NK-92 (cell line): ENCODE data around the gene GDPD3.
"Not testable (repeated sequence)": the region's sequence is repeated elsewhere in the genome, so short reads cannot be mapped to it uniquely, and the experiment has no call there.

ENCODE experiments used
- DNase-seq: peaks from one replicate; lab custom pipeline; 2025; ENCODE audit not compliant: unreplicated experiment; lab: John Stamatoyannopoulos, UW

The GDPD3 gene

DNA sequence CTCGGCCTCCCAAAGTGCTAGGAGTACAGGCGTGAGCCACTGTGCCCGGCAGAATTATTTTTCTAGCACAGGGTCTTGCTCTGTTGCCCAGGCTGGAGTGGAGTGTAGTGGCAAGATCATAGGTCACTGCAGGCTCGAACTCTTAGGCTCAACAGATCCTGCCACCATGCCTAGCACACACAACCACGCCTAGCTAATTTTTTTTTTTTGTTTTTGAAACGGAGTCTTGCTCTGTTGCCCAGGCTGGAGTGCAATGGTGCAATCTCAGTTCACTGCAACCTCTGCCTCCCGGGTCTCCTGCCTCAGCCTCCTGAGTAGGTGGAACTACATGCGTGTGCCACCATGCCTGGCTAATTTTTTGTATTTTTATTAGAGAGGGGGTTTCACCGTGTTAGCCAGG is 12.4 kb upstream of the GDPD3 start:
- not testable (repeated sequence) for DNase-seq

DNA sequence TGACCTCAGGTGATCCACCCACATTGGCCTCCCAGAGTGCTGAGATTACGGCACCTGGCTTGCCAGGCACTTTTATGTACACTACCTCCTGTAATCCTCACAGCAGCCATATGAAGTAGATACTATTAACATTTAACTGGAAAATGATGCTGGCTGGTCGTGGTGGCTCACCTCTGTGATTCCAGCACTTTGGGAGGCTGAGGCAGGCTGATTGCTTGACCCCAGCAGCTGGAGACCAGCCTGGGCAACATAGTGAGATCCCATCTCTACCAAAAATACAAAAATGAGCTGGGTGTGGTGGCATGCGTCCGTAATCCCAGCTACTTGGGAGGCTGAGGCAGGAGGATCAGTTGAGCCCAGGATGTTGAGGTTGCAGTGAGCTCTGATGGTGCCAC is 11.6 kb upstream of the GDPD3 start:
- DNase-seq: no peak

DNA sequence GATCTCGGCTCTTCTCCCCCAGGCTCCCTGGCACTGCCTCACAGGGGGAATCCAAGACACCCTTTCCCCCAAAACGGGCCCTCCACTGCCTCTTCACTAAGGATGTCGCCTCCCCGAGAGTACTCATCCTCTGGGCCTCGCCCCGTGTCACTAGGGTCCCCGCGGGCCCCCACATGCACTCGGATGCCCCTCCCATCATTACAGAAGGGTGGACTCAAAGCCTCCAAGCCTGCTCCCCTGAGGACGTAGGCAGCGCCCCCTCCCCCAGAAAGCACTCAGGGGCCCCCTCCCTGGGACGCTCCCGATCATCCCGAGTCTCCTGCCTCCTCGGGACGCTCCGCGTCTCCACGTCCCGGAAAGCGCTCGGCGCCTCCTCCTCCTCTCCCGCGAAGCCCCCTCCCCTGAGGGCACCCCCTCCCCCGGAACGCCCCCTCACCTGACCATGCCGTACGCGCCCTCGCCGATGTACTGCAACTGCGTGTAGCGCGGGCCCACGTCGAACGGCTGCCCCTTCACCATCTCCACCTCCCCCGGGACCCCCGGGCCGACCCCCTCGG is 9.3 kb upstream of the GDPD3 start:
- no peak for DNase-seq

DNA sequence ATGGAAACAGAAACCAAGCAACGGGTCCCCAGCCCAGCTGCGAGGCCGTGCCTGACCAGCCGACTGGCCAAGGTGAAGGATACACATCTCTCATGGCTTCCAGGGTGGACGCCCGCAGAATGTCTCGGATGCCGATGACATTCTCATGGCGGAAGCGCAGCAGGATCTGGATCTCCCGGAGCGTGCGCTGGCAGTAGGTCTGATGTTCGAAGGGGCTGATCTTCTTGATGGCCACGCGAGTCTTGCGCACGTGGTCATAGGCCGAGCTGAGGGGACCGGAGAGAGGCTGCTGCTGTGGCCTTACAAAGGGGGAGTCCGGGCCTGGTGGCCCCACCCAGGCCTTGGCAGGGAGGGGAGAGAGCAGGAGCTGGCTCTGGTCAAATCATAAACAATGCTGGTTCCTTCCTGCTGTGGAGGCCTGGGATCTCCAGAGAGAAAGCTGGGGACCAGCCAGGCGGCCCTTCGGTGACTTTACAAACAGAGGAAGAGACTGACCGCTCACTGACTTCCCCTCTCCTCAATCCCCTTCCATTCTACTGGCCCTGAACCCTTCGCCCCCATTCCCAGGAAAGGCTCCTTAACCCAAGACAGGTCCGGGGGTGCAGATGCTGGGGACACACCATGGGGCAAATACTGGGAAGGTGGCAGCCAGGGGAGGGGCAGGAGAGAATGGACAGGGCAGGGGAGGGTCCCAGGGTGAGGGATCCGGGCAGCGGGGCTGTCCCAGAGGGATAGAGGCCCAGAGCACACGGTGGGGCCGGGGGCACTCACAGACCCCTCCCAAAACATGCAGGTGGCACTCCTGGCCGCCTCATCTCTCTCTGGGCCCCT is 8.6 kb upstream of the GDPD3 start:
- no peak for DNase-seq

DNA sequence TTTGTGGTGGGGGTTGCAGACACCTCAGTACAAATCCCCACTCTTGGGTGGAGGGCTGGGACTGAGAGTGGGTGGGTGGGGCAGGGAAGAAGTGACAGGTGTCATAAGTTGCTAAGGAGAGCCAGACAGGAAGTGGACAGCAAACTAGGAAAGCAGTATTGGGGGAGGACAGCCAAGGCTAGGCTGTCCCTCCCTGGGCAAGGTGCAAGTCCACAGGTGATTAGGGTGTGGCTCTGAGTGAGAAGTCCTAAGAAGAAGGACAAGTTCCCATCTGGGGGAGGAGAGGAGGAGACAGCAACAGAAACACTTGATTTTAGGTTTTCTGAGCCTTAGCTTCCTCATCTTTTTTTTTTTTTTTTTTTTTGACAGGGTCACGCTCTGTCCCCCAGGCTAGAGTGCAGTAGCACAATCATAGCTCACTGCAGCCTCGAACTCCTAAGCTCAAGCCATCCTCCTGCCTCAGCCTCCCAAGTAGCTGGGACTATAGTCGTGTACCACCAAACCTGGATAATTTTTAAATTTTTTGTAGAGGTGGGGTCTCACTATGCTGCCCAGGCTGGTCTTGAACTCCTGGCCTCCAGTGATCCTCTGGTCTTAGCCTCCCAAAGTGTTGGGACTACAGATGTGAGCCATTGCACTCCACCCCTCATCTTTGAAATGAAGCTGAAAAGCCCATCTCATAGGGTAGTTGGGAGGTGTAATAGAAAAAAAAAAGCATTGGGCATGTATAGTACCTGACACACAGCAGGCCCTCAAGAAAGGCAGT is 7.2 kb upstream of the GDPD3 start:
- no peak for DNase-seq

DNA sequence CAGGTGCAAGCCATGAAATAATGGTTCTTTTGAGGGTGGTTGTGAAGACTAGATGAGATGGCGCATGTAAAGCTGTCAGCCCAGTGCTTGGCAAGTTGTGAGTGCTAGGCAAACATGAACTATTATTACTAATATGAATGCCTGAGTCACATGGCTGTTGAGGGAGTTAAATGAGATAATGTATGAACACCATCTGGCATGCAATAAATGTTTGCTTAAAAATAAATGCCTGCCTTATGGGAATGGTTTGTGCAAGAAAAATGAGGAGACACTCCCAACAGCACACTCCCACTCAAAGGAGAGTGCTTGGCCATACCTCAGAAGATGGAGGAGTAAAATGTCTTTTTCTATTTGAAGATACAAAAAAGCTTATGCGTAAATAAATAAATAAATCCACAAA is 6.1 kb upstream of the GDPD3 start:
- no peak for DNase-seq

DNA sequence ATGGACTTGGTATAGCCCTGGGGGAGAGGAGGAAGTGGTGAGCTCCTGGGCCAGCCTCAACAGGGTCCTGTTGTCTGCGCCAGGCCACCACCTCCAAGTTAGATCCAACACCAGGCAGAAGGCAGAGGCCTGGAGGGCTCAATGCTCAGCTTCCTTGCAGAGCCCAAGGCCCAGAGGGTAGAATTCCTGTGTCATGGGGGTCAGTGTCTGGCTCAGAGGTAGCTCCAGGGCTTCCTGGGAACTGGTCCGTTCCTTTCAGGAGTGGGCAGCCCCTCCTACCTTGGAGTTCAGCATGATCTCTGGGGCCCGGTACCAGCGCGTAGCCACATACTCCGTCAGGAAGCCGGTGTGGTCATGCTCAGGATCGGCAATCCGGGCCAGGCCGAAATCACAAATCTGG is 4.4 kb upstream of the GDPD3 start:
- no peak for DNase-seq

DNA sequence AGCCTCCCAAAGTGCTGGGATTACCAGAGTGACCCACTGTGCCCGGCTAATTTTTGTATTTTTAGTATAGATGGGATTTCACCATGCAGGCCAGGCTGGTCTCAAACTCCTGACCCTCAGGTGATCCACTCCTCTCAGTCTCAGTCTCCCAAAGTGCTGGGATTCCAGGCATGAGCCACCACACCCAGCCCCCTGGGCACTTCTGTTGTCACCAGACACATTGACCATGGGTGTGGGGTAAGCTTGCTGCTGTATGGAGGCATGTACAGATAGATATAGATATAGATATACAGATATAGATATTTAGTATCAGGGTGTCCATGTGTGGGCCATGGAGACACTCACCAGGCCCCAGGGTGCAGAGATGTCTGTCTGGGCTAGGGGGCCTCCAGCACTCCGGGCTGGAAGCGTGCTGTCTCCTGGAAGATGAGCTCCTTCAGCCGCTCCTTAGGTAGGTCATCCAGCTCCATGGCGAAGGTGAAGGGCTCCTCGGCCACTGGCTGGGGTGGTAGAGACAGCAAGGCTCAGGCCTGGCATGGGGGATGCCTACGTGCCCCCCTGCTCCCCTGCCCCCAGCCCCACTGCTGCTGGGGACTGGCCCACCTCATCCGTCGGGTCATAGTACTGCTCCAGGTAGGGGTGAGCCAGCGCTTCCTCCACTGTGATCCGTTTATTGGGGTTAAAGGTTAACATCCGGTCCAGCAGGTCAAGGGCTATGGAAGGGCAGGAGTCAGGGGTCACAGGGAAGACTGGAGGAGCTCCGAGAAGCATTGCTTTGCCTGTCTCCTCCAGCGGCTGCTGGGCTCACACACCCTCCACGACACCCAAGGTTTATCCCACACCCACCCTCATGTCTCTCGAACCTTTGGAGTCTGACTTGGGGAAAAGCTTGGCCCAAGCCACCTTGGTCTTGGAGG is 3.2 kb upstream of the GDPD3 start:
- DNase-seq: no peak

DNA sequence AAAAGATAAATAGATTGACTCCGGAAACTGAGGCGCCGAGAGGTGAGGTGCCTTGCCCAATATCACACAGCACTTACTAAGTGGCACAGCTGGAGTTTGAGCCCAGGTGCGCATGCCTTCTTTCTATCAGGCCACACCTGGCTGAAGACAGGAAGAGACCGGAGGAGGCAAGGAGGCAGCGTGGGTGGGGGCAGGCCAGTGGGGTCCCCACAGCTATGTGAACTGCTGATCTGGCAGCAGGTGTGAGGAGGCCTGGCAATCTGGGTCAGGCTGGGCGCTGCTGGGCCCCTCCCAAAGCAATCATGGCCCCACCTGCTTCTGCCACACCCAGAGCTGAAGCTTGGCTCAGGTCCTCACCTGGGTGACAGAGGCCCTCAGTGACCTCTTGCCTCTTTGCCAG is 1.9 kb upstream of the GDPD3 start:
- DNase-seq: no peak

DNA sequence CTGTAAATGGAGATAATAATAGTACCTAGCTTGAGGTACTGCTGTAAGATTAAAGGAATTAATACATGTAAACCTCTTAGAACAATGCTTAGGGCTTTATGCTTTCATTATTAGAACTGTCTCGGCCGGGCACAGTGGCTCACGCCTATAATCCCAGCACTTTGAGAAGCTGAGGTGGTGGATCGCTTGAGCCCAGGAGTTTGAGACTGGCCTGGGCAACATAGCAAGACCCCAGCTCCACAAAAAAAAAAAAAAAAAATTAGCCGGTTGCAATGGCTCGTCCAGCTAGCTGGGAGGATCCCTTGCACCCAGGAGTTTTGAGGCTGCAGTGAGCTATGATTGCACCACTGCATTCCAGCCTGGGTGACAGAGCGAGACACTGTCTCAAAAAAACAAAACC is 1.5 kb upstream of the GDPD3 start:
- not testable (repeated sequence) for DNase-seq

DNA sequence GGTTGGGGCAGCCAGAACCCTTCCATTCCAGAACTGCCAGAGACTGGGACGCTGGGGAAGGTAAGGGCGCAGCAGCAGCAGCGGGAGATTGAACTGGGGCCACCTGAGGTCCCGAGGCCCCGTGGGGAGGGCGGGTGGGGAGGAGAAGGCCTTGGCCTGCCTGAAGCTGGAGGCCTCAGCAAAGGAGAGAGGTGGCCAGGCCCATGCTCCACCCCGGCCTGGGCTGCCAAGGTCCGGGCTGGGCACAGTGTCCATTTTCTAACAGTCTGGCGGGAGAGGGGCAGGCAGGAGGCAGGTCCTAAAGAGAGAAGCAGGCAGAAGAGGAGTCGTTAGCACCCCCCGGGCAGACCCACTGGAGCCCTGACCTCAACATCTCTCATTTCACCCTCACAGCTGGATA is 1.1 kb upstream of the GDPD3 start:
- no peak for DNase-seq

DNA sequence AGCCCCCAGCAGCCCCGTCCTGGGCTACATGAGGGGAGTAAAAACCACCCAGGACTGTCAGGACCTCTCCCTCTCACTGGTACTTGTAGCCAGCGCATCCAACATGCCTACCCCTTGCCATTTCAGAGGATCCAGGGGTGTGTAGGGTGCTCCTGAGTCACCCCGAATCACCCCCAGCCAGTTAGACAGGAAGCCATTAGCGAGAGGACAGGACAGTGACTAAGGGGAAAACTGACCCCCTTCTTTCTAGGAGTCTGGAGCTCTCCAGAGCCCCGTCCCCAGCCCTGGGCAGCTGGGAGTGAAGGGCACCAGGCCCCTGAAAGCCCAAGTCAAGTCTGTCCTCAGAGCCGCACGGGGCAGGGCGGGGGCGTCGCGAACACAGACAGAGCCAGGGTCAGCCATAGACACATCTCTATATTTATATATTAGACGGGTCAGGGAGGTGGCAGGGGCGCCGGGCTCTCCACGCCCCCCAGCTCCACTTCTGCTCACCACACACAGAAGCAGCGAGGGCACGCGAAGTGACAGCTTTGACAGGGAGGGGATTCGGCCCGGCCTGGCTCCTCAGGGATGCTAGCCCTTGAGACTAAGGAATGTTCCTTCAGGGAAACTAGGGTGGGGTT is 485 bp upstream of the GDPD3 start:
- DNase-seq: no peak

DNA sequence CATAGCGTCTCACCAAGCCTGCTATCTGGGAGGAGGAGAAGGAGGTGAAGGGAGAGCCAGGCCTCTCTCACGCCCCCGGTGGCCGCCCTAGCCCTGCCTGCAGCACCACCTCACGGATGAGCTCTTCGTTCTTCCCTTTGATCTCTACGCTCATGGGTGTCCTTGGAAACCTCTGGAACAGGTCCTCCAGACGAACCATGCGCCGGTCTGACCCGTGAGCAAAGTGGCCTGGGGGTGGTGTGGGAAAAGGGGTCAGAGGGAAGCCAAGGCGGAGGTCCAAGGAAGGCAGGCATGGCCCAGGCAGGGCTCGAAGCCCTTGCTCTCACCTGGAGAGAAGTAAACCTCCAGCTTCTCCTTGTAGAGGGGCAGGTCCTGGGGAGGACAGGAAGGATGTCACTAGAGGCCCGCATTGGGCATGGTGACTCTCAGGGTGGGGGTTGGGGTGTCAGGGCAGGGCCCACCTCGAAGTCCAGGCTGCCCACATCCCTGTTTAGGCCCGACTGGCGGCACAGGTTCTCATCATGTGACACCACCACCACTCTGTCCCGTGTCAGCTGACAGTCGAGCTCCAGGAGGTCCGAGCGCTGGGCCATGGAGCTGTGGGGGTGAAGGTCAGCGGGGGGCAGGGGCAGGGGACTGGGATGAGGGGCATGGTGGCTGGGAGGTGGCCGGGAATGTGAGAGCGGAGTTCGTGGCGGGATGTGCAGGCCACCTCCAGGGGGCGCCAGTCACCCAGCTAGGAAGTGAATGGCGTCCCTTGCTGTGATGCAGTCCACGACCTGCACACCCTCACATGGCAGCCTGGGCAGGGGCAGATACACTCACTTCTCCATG is 923 bp downstream of the GDPD3 start:
- no peak for DNase-seq

DNA sequence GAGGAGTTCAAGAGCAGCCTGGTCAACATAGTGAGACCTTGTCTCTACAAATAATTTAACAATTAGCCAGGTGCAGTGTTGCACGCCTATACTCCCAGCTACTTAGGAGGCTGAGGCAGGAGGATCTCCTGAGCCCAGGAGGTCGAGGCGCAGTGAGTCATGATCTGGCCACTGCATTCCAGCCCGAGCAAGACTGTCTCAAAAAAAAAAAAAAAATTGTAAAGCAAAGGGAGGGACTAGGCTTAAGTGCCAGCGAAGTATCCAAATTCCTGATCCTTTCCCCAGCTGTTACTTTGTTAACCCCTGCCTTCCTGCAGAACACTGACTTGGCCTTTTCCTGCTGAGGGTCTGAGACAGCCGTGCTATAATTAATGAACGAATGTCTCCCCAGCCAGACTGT is 2.7 kb downstream of the GDPD3 start:
- DNase-seq: no peak

DNA sequence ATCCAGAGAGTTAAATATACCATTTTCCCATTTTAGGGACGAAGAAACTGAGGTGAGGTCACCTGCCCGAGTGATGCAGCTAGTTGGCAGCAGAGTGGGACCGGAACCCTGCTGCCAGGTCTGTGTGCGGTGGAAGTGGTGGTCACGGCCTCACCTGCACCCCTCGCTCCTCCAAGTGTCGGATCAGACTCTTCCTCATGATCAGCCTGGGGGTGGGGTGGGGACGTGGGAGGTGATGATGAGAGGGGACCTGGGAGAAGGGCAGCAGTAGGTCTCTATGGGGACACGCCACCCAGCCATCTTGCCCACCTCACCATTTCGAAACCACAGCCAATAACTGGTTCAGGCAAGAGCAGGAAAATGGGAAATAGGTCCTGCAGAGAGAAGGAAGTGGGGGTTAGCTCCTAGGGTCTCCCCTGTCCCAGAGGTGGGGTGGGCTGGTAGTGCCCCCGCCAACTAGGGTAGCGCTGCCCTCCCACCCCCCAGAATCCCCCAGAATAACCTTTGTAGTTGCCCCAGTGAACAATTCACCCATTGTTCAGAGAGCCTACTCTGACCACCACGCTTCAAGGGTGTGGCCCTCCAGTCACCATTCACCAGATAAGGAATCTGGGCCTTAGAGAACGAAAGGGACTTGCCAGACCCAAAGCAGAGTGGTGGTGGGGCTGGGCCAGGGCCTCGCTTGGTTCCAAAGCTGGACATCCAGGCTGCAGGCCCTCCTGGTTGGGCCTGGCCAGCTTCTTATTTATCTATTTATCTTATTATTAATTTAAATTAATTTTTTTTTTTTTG is 5.1 kb downstream of the GDPD3 start:
- no peak for DNase-seq

DNA sequence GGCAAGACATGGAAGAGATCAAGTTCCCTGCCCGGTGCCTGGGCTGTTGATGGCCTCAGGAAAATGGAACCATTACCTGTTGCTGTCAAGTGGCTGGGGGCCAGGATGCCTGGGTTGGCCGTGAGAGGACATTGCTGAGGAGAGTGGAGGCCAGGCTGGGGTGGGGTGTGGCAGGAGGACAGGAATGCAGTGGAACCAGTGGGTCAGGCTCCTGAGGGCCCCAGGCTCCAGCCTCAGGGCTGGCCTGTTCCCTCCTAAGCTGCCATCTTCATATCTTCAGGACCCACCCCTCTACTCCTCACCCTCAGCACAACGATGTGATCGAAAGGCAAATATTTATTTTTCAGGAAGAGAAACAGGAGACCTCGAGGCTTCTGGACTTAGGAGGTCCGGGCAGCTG is 8.8 kb downstream of the GDPD3 start:
- DNase-seq: no peak

DNA sequence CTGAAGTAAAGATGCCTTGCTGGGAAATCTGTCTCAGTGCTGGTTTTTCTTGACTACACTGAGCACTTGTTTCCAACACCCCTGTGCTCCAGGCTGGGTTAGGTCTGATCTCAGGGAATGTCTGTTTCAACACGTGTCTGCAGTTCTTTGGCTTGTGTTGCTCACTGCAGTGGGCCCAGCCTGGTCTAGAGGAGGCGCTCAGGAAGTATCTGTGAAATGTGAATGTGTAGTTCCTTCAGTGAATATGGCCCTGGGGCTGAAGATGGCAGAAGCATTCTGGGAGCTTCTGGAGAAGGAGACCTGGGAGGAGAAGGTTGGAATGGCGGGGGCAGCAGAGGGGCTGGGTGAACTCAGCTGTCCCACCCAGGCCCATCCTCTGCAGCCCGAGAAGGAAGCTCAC is 9.2 kb downstream of the GDPD3 start:
- DNase-seq: no peak

DNA sequence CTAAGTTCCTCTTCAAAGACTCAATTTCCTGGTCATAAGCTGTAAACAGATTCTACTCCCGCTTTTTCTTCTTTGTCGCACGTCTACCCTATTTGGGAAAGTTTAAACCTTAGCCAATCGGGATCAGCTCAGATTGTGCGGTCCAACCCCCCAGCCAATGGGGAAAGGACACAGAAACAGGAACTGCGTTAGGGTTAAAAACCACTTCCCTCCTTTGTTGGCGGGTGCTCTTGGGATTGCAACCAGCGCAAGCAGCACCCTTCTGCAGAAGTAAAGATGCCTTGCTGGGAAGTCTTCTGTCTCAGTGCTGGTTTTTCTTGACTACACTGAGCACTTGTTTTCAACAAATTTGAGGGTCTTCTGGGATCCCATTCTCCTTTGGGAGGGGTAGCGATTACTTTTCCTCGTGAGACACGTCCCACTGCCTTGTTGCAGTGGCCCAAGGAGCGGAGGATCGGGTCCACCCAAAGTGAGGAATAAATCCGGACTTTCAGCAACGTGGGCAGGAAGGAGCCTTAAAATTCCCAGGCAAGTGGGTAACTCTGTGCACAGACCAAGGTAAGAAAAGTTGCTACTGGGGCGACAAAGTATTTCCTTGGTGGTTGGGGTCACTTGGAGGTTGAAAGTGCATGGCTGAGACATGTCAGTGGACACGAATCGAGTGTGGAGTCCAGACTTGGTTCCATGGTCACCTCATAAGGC is 16.3 kb downstream of the GDPD3 start:
- DNase-seq: no peak
